ENCODE measurements around the gene VDR.

VDR gene

DNA sequence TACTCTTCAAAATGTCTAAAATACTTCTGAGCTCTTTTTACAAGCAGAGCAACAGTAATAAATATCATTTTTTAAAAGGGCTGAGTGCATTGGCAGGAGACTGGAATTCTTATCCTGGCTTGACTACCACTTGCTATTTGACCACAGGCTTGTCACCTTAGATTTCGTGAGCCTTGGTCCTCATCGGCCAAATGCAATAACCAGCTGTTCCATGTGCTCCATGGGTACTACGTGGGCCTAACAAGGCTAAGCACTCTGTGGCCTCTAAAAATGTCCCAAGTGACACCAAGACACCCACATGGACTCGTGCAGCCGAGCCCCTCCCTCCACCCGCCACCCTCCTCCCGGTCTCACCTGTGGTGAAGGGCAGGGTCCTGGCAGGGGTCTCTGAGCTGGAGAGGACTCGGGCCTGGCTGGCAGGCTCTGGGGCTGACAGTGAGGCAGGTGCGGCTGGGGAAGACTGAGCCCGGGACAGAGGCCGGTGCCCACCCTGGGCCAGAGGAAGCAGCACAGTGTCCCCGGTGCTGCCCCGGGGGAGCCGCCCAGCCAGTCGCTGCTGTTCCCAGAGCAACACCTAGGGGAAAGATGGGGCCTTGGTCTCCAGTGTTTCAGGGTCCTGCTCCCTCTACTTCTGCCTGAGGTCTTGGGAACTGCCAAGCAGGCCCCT, 111.6 kb downstream of the VDR start:
- DNase-seq (ENCODE audit: low spot score): no peak

DNA sequence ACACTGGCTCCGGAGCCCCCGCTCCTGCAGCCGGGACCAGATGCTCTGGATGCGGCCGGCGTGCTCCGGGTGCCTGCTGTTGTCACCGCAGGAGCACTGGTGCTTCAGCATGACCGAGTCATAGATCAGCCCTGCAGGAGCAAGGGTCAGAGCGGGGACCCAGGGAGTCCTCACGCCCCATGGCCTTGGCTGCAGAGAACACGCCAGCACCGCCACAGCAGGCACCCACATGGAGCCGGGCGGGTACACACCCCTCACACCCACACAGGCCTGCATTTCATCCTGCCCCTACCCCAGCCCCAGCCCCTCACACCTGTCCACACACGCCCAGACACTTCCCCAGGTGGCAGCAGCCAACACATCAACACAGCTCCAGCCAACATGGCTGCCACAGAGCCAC, 112.9 kb downstream of the VDR start:
- no peak for DNase-seq (ENCODE audit: low spot score)

Measured in LoVo (cell line).